ENCODE results near the gene YPEL1. TPM values are rescaled to one million over a fixed set of nuclear protein-coding genes. Genes with fewer than 3 reads are reported as not detected.
A peak's percentile ranks its signal among the peaks of the same experiment; 100 is the strongest.

The YPEL1 gene
- polyA plus RNA-seq, 3 donors, result 12.3 to 14.5 (median 13.2) TPM

DNA sequence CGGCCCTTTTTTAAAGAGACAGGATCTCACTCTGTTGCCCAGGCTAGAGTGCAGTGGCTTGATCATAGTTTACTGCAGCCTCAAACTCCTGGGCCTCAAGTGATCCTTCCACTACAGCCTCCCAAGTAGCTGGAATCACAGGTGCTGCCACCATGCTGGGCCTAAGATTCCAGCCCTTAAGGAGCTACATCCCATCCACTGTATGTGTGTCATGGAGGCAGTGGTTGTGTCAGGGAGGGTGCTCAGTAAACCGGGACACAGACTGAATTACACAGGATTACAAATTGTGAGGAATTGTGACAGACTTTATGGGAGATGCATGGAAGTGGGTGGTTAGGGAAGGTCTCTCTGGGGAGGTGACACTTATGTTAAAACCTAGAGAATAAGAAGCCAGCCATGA, 71.9 kb downstream of the YPEL1 start:
- no peak for DNase-seq (ENCODE audit: low read depth in 3 of 3, low spot score in 2 of 3)

DNA sequence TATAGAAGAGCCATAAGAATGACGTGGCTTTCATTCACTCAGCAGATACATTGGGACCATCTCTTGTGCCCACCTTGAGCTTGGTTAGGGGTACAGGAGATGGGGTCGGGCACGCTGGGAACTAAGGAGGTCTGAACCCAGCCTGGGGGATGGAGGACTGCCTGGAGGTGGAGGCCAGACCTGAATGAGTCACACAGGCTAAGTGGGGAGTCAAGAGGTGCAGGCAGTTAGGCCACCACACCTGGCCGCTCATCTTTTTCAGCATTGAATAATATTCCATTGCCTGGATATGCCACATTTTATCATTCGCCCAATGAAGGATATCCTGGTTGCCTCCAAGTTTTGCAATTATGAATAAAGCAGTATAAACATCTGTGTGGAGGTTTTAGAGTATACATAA, 73.6 kb downstream of the YPEL1 start:
- DNase-seq (ENCODE audit: low read depth in 3 of 3, low spot score in 2 of 3), result no peak

DNA sequence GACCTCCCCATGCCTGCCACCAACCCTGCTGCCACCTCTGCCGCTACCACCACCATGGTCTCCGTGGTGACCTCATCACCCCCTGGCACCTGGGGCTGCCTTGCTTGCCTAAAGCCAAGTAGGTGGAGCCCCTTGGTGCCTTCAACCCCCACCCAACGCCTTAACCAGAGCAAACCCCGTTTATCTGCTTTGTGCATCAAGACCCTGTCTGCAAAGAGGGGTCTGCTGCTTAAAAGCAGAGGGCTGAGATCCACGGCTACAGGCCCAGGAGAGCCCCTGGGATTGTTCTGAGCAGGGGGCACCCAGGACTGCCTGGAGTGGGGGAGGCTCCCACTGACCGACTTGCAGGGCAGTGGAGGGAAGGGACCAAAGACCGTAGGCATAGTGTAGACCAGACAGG, 74.7 kb downstream of the YPEL1 start:
- no peak for DNase-seq (ENCODE audit: low read depth in 3 of 3, low spot score in 2 of 3)

DNA sequence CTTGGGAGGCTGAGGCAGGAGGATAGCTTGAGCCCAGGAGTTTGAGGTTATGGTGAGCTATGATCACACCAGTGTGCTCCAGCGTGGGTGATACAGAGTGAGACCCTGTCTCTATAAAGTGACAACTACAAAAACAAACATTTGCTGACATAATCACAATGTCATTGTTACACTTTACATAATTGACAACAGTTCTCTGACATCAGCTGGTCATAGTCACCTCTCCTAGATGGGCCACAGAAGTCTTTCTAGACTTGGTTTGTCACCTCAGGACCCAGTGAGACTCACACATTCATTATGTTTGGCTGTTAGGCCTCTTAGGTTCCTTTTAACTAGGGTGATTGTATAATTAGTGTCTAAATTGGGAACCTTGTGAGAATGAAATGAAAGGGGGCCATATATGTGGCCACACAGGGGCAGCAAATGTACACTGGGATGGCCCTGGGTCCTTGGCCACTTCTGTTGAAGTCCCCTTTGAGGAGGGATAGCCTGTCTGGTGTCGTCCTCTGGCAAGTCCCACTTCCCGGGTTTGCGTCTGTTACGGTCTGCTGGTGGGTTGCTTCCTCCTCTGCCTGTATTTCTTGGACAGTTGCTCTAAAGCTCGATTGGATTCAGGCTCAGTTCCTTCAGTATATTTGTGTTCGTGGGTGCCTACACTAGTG, 75.6 kb downstream of the YPEL1 start:
- no peak for DNase-seq (ENCODE audit: low read depth in 3 of 3, low spot score in 2 of 3)

DNA sequence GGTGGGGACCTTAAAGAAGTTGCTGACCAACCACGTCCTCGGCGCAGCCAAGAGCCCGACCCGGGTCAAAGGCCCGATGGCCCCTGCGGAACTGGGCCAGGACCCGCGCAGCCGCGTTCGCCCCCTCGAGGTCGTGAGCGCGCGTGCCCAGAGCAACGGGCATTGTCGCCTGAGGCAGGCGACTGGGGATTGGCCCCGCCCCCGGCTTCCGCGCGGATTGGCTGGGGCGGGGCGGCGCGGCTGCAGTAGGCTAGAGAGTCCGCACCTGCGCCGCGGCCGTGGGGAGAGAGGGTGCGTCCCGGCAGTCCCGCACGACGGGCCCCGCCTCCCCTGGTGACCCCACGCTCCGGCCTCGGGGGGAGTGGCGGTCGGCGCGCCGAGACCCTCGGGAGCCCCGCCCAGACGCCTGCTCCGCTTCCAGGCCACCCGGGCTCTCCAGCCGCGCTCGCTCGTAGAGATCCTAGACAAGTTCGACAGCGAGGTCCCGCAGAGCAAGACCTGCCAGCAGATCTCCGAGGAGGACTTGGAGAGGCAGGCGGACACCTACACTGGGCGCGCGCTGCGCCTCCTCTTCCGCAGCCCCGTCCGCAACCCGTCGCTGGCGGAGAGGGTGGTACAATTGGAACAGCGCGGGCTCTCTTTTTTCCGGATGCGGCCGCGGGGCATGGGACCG, 78.1 kb downstream of the YPEL1 start:
- DNase-seq (ENCODE audit: low read depth in 3 of 3, low spot score in 2 of 3), result peak in 1 of 3 donors; percentile 60

DNA sequence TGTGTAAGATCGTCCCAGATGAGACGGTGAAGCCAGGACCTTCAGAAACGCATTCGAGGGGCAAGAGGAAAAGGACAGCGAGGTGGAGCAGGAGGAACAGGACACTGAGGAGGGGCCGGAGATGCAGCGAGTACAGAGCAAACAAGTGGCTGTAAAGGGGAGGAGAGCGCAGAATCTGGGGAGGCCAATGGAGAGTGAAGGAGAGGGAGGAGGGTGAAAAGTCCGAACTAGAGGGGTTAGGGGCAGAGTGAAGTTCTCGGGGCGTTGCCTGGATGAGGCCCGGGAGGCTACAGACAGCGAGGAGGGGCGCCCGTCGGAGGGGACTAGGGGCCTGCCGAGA, 78.6 kb downstream of the YPEL1 start:
- DNase-seq (ENCODE audit: low read depth in 3 of 3, low spot score in 2 of 3), result no peak

DNA sequence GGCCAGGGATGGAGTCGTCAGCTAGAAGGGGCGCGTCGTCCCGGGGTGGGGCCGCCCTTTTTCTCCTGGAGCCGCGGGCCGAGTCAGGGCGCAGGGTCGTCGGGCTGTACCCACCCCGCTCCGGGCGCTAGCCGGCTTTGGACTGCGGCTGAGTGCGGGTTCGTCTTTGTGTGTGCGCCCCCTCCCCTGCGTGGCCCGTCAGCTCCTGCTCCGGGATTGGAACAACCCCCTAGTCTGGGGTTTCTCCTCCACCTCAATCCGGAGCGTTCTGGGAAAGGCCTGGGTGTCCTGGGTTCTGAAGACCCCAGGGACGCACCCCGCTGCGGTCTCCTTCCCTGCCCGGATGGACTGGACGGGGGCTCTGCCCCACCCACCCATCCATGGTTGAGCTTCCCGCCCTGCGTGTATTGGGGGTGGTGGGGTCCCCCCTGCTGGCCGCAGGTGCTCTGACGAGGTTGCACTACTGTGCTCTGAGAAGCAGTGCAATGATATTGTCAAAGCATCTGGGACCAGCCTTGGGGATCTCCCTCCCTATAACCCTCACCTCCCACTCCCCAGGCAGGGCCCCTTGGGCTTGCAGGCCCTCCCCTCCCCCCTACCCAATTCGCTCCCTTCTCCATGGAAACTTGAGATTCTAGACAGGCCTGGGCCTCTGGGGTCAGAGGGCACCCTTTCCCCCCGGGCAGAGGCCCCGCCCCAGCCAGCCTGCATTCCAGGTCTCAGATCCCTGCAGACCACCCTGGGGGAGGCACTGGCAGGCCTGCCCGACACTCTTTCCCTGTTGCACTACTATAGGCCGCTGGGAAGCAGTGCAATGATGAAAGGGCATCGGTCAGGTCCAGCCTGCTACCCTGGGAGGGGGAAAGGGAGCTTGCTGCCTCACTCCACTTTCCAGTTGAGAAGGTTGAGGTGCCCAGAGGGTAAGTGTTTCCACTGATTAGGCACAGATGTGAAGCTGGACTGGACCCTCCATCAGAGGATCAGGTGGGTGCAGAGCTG, 82.7 kb downstream of the YPEL1 start:
- no peak for DNase-seq (ENCODE audit: low read depth in 3 of 3, low spot score in 2 of 3)

DNA sequence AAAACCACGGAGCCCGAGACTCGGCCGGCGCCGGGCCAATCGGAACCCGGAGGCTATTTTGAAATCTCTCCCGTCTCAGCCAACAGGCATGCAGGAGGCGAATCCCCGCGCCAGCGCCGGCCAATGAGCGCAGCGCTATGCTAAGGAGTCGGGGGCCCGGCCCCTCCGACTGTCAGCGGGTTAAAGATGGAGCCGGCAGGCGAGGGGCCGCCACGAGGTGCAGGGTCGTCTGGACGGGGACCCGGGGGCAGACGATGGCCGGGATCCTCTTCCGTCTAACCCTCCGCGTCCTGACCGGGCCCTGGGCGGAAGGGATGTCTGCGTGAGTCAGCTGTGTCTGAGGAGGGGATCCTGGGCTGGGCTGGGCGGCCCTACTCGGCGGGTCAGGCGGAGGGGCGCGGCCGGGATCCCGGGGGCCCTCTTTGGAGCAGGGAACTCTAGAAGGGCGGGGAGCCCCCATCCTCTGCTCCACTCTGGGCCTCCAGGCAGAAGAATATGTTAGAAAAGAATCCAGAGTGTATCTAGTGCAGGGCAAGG, 83.5 kb downstream of the YPEL1 start:
- DNase-seq (ENCODE audit: low read depth in 3 of 3, low spot score in 2 of 3), result no peak

DNA sequence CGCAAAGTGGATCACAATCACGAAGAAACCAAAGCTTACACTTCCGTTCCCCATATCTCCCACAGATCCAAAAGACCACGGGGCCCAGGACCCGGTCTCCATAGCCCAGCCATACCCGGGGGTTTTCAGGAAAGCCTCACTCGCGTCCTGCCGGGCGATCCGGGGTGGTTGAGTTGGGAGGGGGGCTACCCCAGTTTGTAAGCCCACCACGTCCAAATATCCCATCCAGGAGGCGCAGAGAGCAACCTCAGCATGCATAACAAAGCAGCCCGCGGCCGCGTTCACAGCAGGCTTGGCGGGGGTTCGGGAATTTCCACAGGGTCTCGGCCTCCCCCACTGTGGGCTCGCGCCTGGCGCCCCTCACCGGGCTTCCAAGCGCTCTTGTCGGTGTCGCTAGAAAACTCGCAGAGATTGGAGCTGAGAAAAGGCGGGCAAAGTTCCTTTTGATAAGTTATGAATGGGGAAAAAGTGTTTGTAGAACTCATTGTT, 84.0 kb downstream of the YPEL1 start:
- no peak for DNase-seq (ENCODE audit: low read depth in 3 of 3, low spot score in 2 of 3)

DNA sequence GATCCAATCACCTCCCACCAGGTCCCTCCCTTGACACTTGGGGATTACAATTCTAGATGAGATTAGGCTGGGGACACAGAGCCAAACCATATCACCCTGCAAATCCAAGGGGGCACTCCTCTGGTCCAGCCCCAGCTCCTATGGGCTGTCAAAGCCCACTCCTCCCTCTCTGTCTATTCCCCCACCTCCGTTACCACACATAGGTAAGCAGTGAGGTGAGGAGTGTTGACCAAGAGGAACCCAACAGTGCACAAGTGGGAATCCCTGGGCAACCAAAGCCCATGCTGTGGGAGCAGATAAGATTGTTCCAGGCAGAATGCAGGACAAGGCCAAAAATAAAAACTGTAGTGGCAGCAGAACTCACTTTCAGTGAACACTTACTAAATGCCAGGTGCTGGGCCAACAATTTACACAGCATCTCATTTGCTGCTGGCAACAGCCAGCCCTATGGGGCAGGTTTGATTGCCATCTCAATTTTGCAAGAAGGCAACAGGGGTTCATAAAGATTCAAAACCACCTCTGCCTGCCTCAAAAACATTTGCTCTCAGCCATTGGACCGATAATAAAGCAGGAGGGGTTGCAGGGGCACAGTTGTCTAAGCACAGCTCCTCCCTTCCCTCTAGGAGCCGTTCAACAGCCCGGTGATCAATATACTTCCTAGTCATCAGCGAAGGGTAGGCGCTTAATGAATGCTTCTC, 84.6 kb downstream of the YPEL1 start:
- no peak for DNase-seq (ENCODE audit: low read depth in 3 of 3, low spot score in 2 of 3)

DNA sequence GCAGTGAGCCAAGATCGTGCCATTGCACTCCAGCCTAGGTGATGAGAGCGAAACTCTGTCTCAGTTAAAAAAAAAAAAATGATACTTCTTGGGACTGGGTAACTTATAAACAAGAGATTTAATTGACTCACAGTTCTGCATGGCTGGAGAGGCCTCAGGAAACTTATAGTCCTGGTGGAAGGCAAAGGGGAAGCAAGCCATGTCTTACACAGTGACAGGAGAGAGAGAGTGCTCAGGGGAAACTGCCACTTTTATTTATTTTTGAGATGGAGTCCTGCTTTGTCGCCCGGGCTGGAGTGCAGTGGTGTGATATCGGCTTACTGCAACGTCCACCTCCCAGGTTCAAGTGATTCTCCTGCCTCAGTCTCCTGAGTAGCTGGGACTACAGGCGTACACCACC, 85.3 kb downstream of the YPEL1 start:
- DNase-seq (ENCODE audit: low read depth in 3 of 3, low spot score in 2 of 3), result no peak

Other genes with a start within 250 kb of the YPEL1 start
- gene RIMBP3C, start 184.3 kb downstream of the YPEL1 start, polyA plus RNA-seq (ENCODE audit: insufficient read length in 3 of 3), result under 1 TPM; 0.40 to 0.50 (median 0.40) TPM
- 10 to 100 TPM; 52.8 to 59.3 (median 57.9) TPM for gene UBE2L3, start 168.1 kb downstream of the YPEL1 start, polyA plus RNA-seq (ENCODE audit: insufficient read length in 3 of 3)
- 10 to 100 TPM in 1 of 3 donors, 1 to 10 TPM in 2; 8.7 to 11.0 (median 9.3) TPM for gene YDJC, start 105.8 kb downstream of the YPEL1 start, polyA plus RNA-seq (ENCODE audit: insufficient read length in 3 of 3)
- gene CCDC116, start 103.0 kb downstream of the YPEL1 start, polyA plus RNA-seq (ENCODE audit: insufficient read length in 3 of 3), result under 1 TPM; 0.14 to 0.22 (median 0.17) TPM
- 10 to 100 TPM; 11.7 to 19.3 (median 16.1) TPM for gene SDF2L1, start 93.5 kb downstream of the YPEL1 start, polyA plus RNA-seq (ENCODE audit: insufficient read length in 3 of 3)
- gene PPIL2, start 69.8 kb downstream of the YPEL1 start, polyA plus RNA-seq (ENCODE audit: insufficient read length in 3 of 3), result 10 to 100 TPM; 32.1 to 35.4 (median 35.0) TPM
- 100 to 1,000 TPM; 126 to 135 (median 135) TPM for gene MAPK1, start 131.9 kb upstream of the YPEL1 start, polyA plus RNA-seq (ENCODE audit: insufficient read length in 3 of 3)
- gene PPM1F, start 217.1 kb upstream of the YPEL1 start, polyA plus RNA-seq (ENCODE audit: insufficient read length in 3 of 3), result 10 to 100 TPM; 34.8 to 38.5 (median 36.1) TPM
- 10 to 100 TPM; 22.4 to 27.8 (median 22.9) TPM for gene TOP3B, start 247.0 kb upstream of the YPEL1 start, polyA plus RNA-seq (ENCODE audit: insufficient read length in 3 of 3)

Measured in right renal cortex interstitium (tissue), 3 donors.